ENCODE data around the gene CTSC. TPM values are rescaled to one million over a fixed set of nuclear protein-coding genes. Genes with fewer than 3 reads are reported as not detected.

Gene CTSC
- total RNA-seq, 1 experiment from 2014 or later: 359 TPM

- Histone ChIP-seq H3K4me1 (ENCODE audit: insufficient read depth, low read length) (0 out of 2 replicates have a peak, but pooled peaks cover 8% of the 10 kb centered on the region), H3K4ac (ENCODE audit: low read depth, low read length) (no peak overlapping the region), H3K18ac (ENCODE audit: insufficient read length, low read depth, low read length) (no peak overlapping the region), H3K27ac (ENCODE audit: insufficient read length, low read depth, low read length) (no peak overlapping the region), H2BK5ac (ENCODE audit: insufficient read length, low read length) (no peak overlapping the region), H4K20me1 (ENCODE audit: control insufficient read depth, insufficient read depth, insufficient read length) (no peaks in the 10 kb centered on the region), H3K9ac (ENCODE audit: extremely low read depth, insufficient read length, low read length) (no peak overlapping the region), H2BK15ac (ENCODE audit: low read depth, low read length) (no peak overlapping the region), H2AK5ac (ENCODE audit: insufficient read length, low read length) (no peak overlapping the region), H2BK20ac (ENCODE audit: low read depth, low read length, poor library complexity, severe bottlenecking) (no peak overlapping the region), H3K23ac (ENCODE audit: insufficient read length, low read depth, low read length) (no peak overlapping the region), H3K79me2 (ENCODE audit: insufficient read depth, low read length) (peaks cover 22% of the 10 kb centered on the region), H3K27me3 (ENCODE audit: insufficient read depth, low read length) (no peaks in the 10 kb centered on the region), H4K91ac (ENCODE audit: insufficient read length, low read depth, low read length) (no peak overlapping the region), H2BK12ac (ENCODE audit: insufficient read length, low read depth, low read length) (no peak overlapping the region), H3K23me2 (ENCODE audit: insufficient read length, low read depth, low read length, poor library complexity, severe bottlenecking) (no peaks in the 10 kb centered on the region), H3K14ac (ENCODE audit: insufficient read depth, low read length) (no peak overlapping the region), H2BK120ac (ENCODE audit: low read depth, low read length, poor library complexity, severe bottlenecking) (no peak overlapping the region), H3K4me2 (ENCODE audit: insufficient read depth, insufficient read length, low read length) (no peak overlapping the region), H4K5ac (ENCODE audit: insufficient read length, low read depth, low read length) (no peak overlapping the region), H3T11ph (ENCODE audit: low read length) (no peak overlapping the region), H4K8ac (replicated peaks; ENCODE audit: insufficient read length, low read depth, low read length) (no peak overlapping the region), H3K9me3 (ENCODE audit: control insufficient read depth, low read depth, low read length) (no peaks in the 10 kb centered on the region), H3K56ac (ENCODE audit: insufficient read length, low read depth, low read length) (no peak overlapping the region), H2AFZ (ENCODE audit: low read length) (no peak overlapping the region), H3K79me1 (ENCODE audit: insufficient read depth, low read depth, low read length, poor library complexity, severe bottlenecking) (peaks cover 11% of the 10 kb centered on the region)
- peaks cover 66 to 95% (median 94%) of the 10 kb centered on the region in 3 experiments for H3K36me3 Mint-ChIP-seq (ENCODE audit: insufficient read depth in 1 of 3, low read depth in 3 of 3)
- H3K4me3 Mint-ChIP-seq: no peak overlapping the region
- no CpG with 5 or more reads among the region's 2 CpGs for WGBS (ENCODE audit: extremely low coverage, insufficient read length, low lambda C conversion rate)
- 0 out of 7 replicates have a peak overlapping the region, but pooled peaks of 1 of the 3 experiments have one; percentile 55 for H3K27ac Mint-ChIP-seq
- peaks cover 89 to 90% of the 10 kb centered on the region in 2 experiments for H3K4me1 Mint-ChIP-seq
- H3K9me3 Mint-ChIP-seq: no peaks in the 10 kb centered on the region
- no peak for TF ChIP-seq CTCF (conservative IDR thresholded peaks at IDR 0.05)
- no peak for DNase-seq
- no peaks in the 10 kb centered on the region for H3K27me3 Mint-ChIP-seq (ENCODE audit: low read depth)
These were observed 10.5 kb downstream of the CTSC start for GRCh38 chr11:88327061-88327460.
